ENCODE measurements around the gene REN. TPM values are rescaled to one million over a fixed set of nuclear protein-coding genes. Genes with fewer than 3 reads are reported as not detected.

The REN gene
- total RNA-seq, 2 experiments from 2014 or later, result not detected

GRCh38 chr1:204150702-204151551 is 15.2 kb downstream of the REN start:
- H3K4me3 Mint-ChIP-seq, result peak overlapping the region; percentile 54
- no peaks in the 10 kb centered on the region for H3K9me3 Mint-ChIP-seq
- H3K27ac Mint-ChIP-seq, result no peak overlapping the region
- no peaks in the 10 kb centered on the region for H3K36me3 Mint-ChIP-seq
- H3K27me3 Mint-ChIP-seq, result no peaks in the 10 kb centered on the region
- ChIA-PET CTCF (interaction anchor here (1.1 to 1.5 kb wide), 5 partner anchors 9 to 248 kb away, joined by 3 to 4 read pairs (median 3); partner anchors contain the start of gene GOLT1A), POLR2A (interaction anchor here (0.5 to 0.6 kb wide), 2 partner anchors 326 to 331 kb away, joined by 3 read pairs; no protein-coding TSS in a partner anchor)
- no peak for DNase-seq
- H3K4me1 Mint-ChIP-seq (ENCODE audit: low read depth), result peaks cover 3% of the 10 kb centered on the region
- intact Hi-C loops (cut with micrococcal nuclease), result no loop called here

GRCh38 chr1:204149635-204150565 is 16.2 kb downstream of the REN start:
- peak overlapping the region; percentile 9 for H3K4me3 Mint-ChIP-seq
- H3K9me3 Mint-ChIP-seq, result no peaks in the 10 kb centered on the region

GRCh38 chr1:204149107-204149506 is 17.0 kb downstream of the REN start:
- Mint-ChIP-seq H3K27ac (no peak overlapping the region), H3K4me3 (no peak overlapping the region), H3K27me3 (no peaks in the 10 kb centered on the region), H3K9me3 (no peaks in the 10 kb centered on the region), H3K4me1 (ENCODE audit: low read depth) (peaks cover 3% of the 10 kb centered on the region), H3K36me3 (peaks cover 1% of the 10 kb centered on the region)
- CTCF ChIA-PET, result interaction anchor here (0.8 to 1.4 kb wide), 2 partner anchors 57 to 249 kb away, joined by 3 to 4 read pairs; no protein-coding TSS in a partner anchor
- DNase-seq, result no peak
- intact Hi-C loops (cut with micrococcal nuclease), result no loop called here
- POLR2A ChIA-PET, result no interaction called here

More at GRCh38 chr1:204149635-204150565, 16.2 kb downstream of the REN start:
- Mint-ChIP-seq H3K27ac (no peak overlapping the region), H3K27me3 (no peaks in the 10 kb centered on the region), H3K36me3 (peaks cover 1% of the 10 kb centered on the region), H3K4me1 (ENCODE audit: low read depth) (peaks cover 3% of the 10 kb centered on the region)
- no peak for DNase-seq
- ChIA-PET POLR2A (interaction anchor here (0.6 to 0.7 kb wide), 2 partner anchors 330 to 368 kb away, joined by 3 read pairs; no protein-coding TSS in a partner anchor), CTCF (interaction anchor here (0.8 to 1.4 kb wide), 3 partner anchors 13 to 249 kb away, joined by 3 to 4 read pairs (median 3); no protein-coding TSS in a partner anchor)
- intact Hi-C loops (cut with micrococcal nuclease), result no loop called here

- ChIA-PET POLR2A (no interaction called here), CTCF (interaction anchor here (1.0 to 1.4 kb wide), 2 partner anchors 251 to 284 kb away, joined by 3 to 4 read pairs; no protein-coding TSS in a partner anchor)
- DNase-seq, result no peak
- Mint-ChIP-seq H3K9me3 (no peaks in the 10 kb centered on the region), H3K4me1 (ENCODE audit: low read depth) (peaks cover 3% of the 10 kb centered on the region), H3K36me3 (peaks cover 1% of the 10 kb centered on the region), H3K4me3 (no peak overlapping the region), H3K27ac (no peak overlapping the region), H3K27me3 (no peaks in the 10 kb centered on the region)
- intact Hi-C loops (cut with micrococcal nuclease), result no loop called here
Measured at GRCh38 chr1:204147406-204148383, 18.4 kb downstream of the REN start.

GRCh38 chr1:204146965-204147364 is 19.2 kb downstream of the REN start:
- Mint-ChIP-seq H3K9me3 (no peaks in the 10 kb centered on the region), H3K36me3 (peaks cover 1% of the 10 kb centered on the region), H3K4me3 (no peak overlapping the region), H3K27ac (no peak overlapping the region), H3K4me1 (ENCODE audit: low read depth) (no peaks in the 10 kb centered on the region), H3K27me3 (no peaks in the 10 kb centered on the region)
- ChIA-PET CTCF (interaction anchor here (1.0 kb wide), 1 partner anchor 285 kb away, joined by 3 read pairs; no protein-coding TSS in a partner anchor), POLR2A (no interaction called here)
- DNase-seq, result no peak
- intact Hi-C loops (cut with micrococcal nuclease), result no loop called here

GRCh38 chr1:204146309-204146708 is 19.8 kb downstream of the REN start:
- Mint-ChIP-seq H3K36me3 (peaks cover 1% of the 10 kb centered on the region), H3K4me3 (no peak overlapping the region), H3K4me1 (ENCODE audit: low read depth) (no peaks in the 10 kb centered on the region), H3K27ac (no peak overlapping the region), H3K9me3 (no peaks in the 10 kb centered on the region), H3K27me3 (no peaks in the 10 kb centered on the region)
- no peak for DNase-seq
- intact Hi-C loops (cut with micrococcal nuclease), result no loop called here
- POLR2A ChIA-PET, result no interaction called here
- CTCF ChIA-PET, result no interaction called here

GRCh38 chr1:204145033-204145504 is 21.1 kb downstream of the REN start:
- Mint-ChIP-seq H3K36me3 (peaks cover 1% of the 10 kb centered on the region), H3K4me1 (ENCODE audit: low read depth) (no peaks in the 10 kb centered on the region), H3K9me3 (no peaks in the 10 kb centered on the region), H3K27me3 (no peaks in the 10 kb centered on the region), H3K27ac (no peak overlapping the region), H3K4me3 (no peak overlapping the region)
- ChIA-PET CTCF (interaction anchor here (0.6 to 0.8 kb wide), 3 partner anchors 15 to 299 kb away, joined by 3 read pairs; no protein-coding TSS in a partner anchor), POLR2A (no interaction called here)
- intact Hi-C loops (cut with micrococcal nuclease), result no loop called here
- no peak for DNase-seq

- Mint-ChIP-seq H3K4me1 (ENCODE audit: low read depth) (no peaks in the 10 kb centered on the region), H3K27me3 (no peaks in the 10 kb centered on the region), H3K4me3 (no peak overlapping the region), H3K9me3 (no peaks in the 10 kb centered on the region), H3K36me3 (peaks cover 1% of the 10 kb centered on the region), H3K27ac (no peak overlapping the region)
- POLR2A ChIA-PET, result no interaction called here
- DNase-seq, result no peak
- intact Hi-C loops (cut with micrococcal nuclease), result no loop called here
- CTCF ChIA-PET, result no interaction called here
Measured at GRCh38 chr1:204143276-204144041, 22.7 kb downstream of the REN start.

GRCh38 chr1:204142032-204142974 is 23.8 kb downstream of the REN start:
- intact Hi-C loops (cut with micrococcal nuclease), result no loop called here
- ChIA-PET POLR2A (no interaction called here), CTCF (interaction anchor here (0.5 to 0.9 kb wide), 2 partner anchors 13 to 256 kb away, joined by 3 to 4 read pairs; no protein-coding TSS in a partner anchor)
- Mint-ChIP-seq H3K36me3 (peaks cover 1% of the 10 kb centered on the region), H3K27ac (no peak overlapping the region), H3K27me3 (no peaks in the 10 kb centered on the region), H3K4me1 (ENCODE audit: low read depth) (no peaks in the 10 kb centered on the region), H3K4me3 (no peak overlapping the region), H3K9me3 (no peaks in the 10 kb centered on the region)
- no peak for DNase-seq

- ChIA-PET POLR2A (no interaction called here), CTCF (no interaction called here)
- H3K27ac Mint-ChIP-seq, result no peak overlapping the region
- H3K27me3 Mint-ChIP-seq, result no peaks in the 10 kb centered on the region
- H3K36me3 Mint-ChIP-seq, result peaks cover 1% of the 10 kb centered on the region
- intact Hi-C loops (cut with micrococcal nuclease), result no loop called here
- H3K4me1 Mint-ChIP-seq (ENCODE audit: low read depth), result no peaks in the 10 kb centered on the region
- H3K4me3 Mint-ChIP-seq, result no peak overlapping the region
- DNase-seq, result no peak
- H3K9me3 Mint-ChIP-seq, result no peaks in the 10 kb centered on the region
Measured at GRCh38 chr1:204141131-204141530, 25.0 kb downstream of the REN start.
